Natural killer cell (primary cell): ENCODE results near the gene RNF180. TPM values are rescaled to one million over a fixed set of nuclear protein-coding genes. Genes with fewer than 3 reads are reported as not detected.

Experiments used
- ATAC-seq, 3 donors: fragments of 150-1000 bp in 2 of 3; fragments of 200-7000 bp in 1 of 3; cut with Tn5 transposase; 1 replicate in 1 of 3; 2 replicates in 2 of 3; pipeline ENCODE4 v1.10.0; 2021; ENCODE audit warnings: mild to moderate bottlenecking in 2 of 3, moderate library complexity in 2 of 3
- DNase-seq, 2 donors: peaks; one replicate each; pipeline versions ENCODE4 v3.0.0 to v3.0.0-alpha.2; 2013 to 2021; ENCODE audit warnings: mixed read lengths in 1 of 2
- H3K27ac ChIP-seq: one replicate; pipeline ENCODE4 v1.5.1; 2013; ENCODE audit warnings: mild to moderate bottlenecking, low read length
- H3K27me3 ChIP-seq: one replicate; pipeline ENCODE4 v1.6.1; 2013; ENCODE audit warnings: low read length; ENCODE audit not compliant: control insufficient read depth, insufficient read depth
- H3K36me3 ChIP-seq: one replicate; pipeline ENCODE4 v1.6.1; 2013; ENCODE audit warnings: low read length; ENCODE audit not compliant: control insufficient read depth, insufficient read depth
- H3K4me1 ChIP-seq: one replicate; pipeline ENCODE4 v1.6.1; 2013; ENCODE audit warnings: low read length; ENCODE audit not compliant: control insufficient read depth, insufficient read depth
- H3K4me3 ChIP-seq: one replicate; pipeline ENCODE4 v1.5.1; 2013; ENCODE audit warnings: low read length
- H3K9me3 ChIP-seq: one replicate; pipeline ENCODE4 v1.6.1; 2013; ENCODE audit warnings: low read length; ENCODE audit not compliant: control insufficient read depth, insufficient read depth
- H3K27ac Mint-ChIP-seq, 2 donors: one replicate each; pipeline ENCODE4 v1.8.0; 2022; ENCODE audit warnings: mild to moderate bottlenecking in 2 of 2, mixed read lengths in 2 of 2, moderate library complexity in 1 of 2
- H3K27me3 Mint-ChIP-seq, 2 donors: one replicate each; pipeline ENCODE4 v1.8.0; 2022; ENCODE audit warnings: low read depth in 2 of 2, mixed read lengths in 2 of 2
- H3K36me3 Mint-ChIP-seq: one replicate; pipeline ENCODE4 v1.8.0; 2022; ENCODE audit warnings: mixed read lengths
- H3K4me1 Mint-ChIP-seq, 2 donors: one replicate each; pipeline ENCODE4 v1.8.0; 2022; ENCODE audit warnings: mixed read lengths in 2 of 2
- H3K4me3 Mint-ChIP-seq: one replicate; pipeline ENCODE4 v1.8.0; 2022; ENCODE audit warnings: mild to moderate bottlenecking, moderate library complexity, mixed read lengths
- H3K9me3 Mint-ChIP-seq, 2 donors: one replicate each; pipeline ENCODE4 v1.8.0; 2022; ENCODE audit warnings: mixed read lengths in 2 of 2
- WGBS: methylation state at CpG from one replicate; pipeline ENCODE4 v1.1.7; 2013; ENCODE audit warnings: missing lambda C conversion rate; ENCODE audit not compliant: insufficient coverage; 5-methylcytosine and 5-hydroxymethylcytosine counted together
- intact Hi-C: fragments of 100-400 bp; cut with micrococcal nuclease; formaldehyde crosslinking; loops from one replicate; pipeline ENCODE4 v1.14.2; 2022
- total RNA-seq, 4 donors: library from RNA; stranded (reverse); fragments of 120-200 nt in 1 of 4; gene quantifications; one replicate each; pipeline versions ENCODE4 v1.2.3 to v1.2.4, GENCODE V29; 2013 to 2022
- TF ChIP-seq, protein P1 (sequence below): fragments of 200-600 bp; IDR thresholded peaks from one replicate; pipeline ENCODE4 v1.8.0; 2022; ENCODE audit warnings: antibody characterized with exemption

The RNF180 gene
- total RNA-seq, 3 donors from 2014 or later (not counting 1 experiment from before 2014, with no cell fraction given) = not detected

DNA sequence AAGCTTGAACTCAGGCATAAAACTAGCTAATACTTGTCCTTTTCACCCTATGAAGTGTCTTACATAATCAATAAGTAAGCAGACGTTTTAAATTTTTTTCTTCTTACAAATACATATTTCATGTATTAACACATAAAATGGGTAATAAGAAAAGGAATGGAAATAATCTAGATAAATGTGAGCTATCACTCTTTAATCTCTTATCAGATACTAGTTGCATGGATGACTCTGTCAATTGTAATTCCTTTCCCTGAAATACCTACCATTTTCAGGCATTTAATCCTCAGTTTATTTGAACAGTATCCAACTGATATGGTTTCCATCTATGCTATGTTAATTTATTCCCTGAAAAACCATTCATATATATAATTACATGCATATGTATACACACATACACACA lies 174.1 kb downstream of the RNF180 start:
- TF ChIP-seq, protein P1, sequence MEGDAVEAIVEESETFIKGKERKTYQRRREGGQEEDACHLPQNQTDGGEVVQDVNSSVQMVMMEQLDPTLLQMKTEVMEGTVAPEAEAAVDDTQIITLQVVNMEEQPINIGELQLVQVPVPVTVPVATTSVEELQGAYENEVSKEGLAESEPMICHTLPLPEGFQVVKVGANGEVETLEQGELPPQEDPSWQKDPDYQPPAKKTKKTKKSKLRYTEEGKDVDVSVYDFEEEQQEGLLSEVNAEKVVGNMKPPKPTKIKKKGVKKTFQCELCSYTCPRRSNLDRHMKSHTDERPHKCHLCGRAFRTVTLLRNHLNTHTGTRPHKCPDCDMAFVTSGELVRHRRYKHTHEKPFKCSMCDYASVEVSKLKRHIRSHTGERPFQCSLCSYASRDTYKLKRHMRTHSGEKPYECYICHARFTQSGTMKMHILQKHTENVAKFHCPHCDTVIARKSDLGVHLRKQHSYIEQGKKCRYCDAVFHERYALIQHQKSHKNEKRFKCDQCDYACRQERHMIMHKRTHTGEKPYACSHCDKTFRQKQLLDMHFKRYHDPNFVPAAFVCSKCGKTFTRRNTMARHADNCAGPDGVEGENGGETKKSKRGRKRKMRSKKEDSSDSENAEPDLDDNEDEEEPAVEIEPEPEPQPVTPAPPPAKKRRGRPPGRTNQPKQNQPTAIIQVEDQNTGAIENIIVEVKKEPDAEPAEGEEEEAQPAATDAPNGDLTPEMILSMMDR = no peak
- Histone ChIP-seq H3K36me3 (no peaks in the 10 kb centered on the region), H3K27me3 (no peaks in the 10 kb centered on the region), H3K4me3 (no peak overlapping the region), H3K27ac (no peak overlapping the region), H3K4me1 (no peaks in the 10 kb centered on the region), H3K9me3 (no peaks in the 10 kb centered on the region)
- Mint-ChIP-seq H3K4me3 (no peak overlapping the region), H3K27me3 (no peaks in the 10 kb centered on the region), H3K27ac (no peak overlapping the region), H3K4me1 (no peaks in the 10 kb centered on the region), H3K36me3 (peaks cover 9% of the 10 kb centered on the region), H3K9me3 (peaks cover 13 to 35% of the 10 kb centered on the region in 2 donors)
- no CpG with 5 or more reads among the region's 1 CpG for WGBS
- intact Hi-C loops = no loop called here
- DNase-seq (no peak), ATAC-seq (no peak)

DNA sequence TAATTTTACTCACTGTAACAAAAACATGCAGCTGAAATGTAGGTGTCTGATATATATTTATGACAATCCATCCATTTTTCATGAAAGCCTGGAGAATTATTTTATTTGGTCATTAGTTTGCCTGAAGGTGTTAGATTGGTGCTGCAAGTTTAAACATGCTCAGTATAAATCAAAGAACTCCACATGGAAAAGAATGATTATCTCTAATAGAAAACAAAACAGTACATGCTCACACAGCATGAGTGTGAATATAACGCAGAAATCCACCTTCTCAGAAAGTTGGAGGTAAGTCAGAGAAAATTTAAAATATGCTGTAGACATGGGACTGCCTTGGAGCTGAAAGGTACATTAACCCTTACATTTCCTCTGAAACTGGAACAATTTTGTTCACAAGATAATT lies 174.7 kb downstream of the RNF180 start:
- no peaks in the 10 kb centered on the region for H3K9me3 ChIP-seq
- Mint-ChIP-seq H3K4me3 (no peak overlapping the region), H3K9me3 (peaks cover 13 to 35% of the 10 kb centered on the region in 2 donors), H3K27ac (no peak overlapping the region), H3K36me3 (peaks cover 9% of the 10 kb centered on the region), H3K4me1 (no peaks in the 10 kb centered on the region), H3K27me3 (no peaks in the 10 kb centered on the region)
- H3K4me3 ChIP-seq = no peak overlapping the region
- DNase-seq = no peak
- TF ChIP-seq, protein P1 = no peak
- no CpG with 5 or more reads among the region's 1 CpG for WGBS
- no peak for ATAC-seq
- intact Hi-C loops = no loop called here
- no peaks in the 10 kb centered on the region for H3K36me3 ChIP-seq
- H3K27ac ChIP-seq = no peak overlapping the region
- no peaks in the 10 kb centered on the region for H3K27me3 ChIP-seq
- no peaks in the 10 kb centered on the region for H3K4me1 ChIP-seq

GRCh38 chr5:64341340-64341739 lies 175.7 kb downstream of the RNF180 start:
- no peak for DNase-seq
- Histone ChIP-seq H3K36me3 (no peaks in the 10 kb centered on the region), H3K4me1 (no peaks in the 10 kb centered on the region), H3K27me3 (no peaks in the 10 kb centered on the region), H3K9me3 (no peaks in the 10 kb centered on the region), H3K27ac (no peak overlapping the region), H3K4me3 (no peak overlapping the region)
- intact Hi-C loops = no loop called here
- no peaks in the 10 kb centered on the region for H3K27me3 Mint-ChIP-seq
- H3K4me1 Mint-ChIP-seq = no peaks in the 10 kb centered on the region
- H3K27ac Mint-ChIP-seq = no peak overlapping the region
- no CpG with 5 or more reads among the region's 1 CpG for WGBS
- peaks cover 9% of the 10 kb centered on the region for H3K36me3 Mint-ChIP-seq
- H3K9me3 Mint-ChIP-seq = peaks cover 8 to 34% of the 10 kb centered on the region in 2 donors
- no peak for ATAC-seq
- no peak overlapping the region for H3K4me3 Mint-ChIP-seq
- TF ChIP-seq, protein P1 = no peak

DNA sequence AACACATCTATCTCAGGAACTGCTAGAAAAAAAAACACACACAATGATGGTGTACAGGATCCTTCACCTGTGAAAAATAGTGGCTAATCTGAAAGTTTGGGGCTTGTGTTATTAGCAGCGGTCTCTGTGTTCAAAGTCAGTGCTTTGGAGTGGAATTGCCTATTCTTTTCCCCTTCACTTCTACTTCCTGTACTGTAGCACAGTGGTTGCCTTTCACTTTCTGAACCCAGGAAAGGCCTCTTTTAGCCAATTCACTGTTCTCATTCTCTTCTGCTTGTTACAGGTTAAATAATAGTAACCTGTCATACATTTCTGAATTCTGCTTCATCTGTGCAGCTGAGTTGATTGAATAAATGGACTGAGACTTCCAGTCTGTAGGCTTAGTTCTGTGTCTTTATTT lies 178.9 kb downstream of the RNF180 start:
- H3K27ac ChIP-seq = no peak overlapping the region
- Mint-ChIP-seq H3K4me1 (no peaks in the 10 kb centered on the region), H3K4me3 (no peak overlapping the region), H3K9me3 (peaks cover 10 to 28% of the 10 kb centered on the region in 2 donors), H3K36me3 (peaks cover 17% of the 10 kb centered on the region), H3K27ac (no peak overlapping the region), H3K27me3 (no peaks in the 10 kb centered on the region)
- H3K36me3 ChIP-seq = no peaks in the 10 kb centered on the region
- intact Hi-C loops = no loop called here
- no peaks in the 10 kb centered on the region for H3K27me3 ChIP-seq
- H3K4me1 ChIP-seq = no peaks in the 10 kb centered on the region
- ATAC-seq (no peak), DNase-seq (no peak)
- TF ChIP-seq, protein P1 = no peak
- 100% methylated on average over 1 of the region's 1 CpG for WGBS
- H3K9me3 ChIP-seq = no peaks in the 10 kb centered on the region
- no peak overlapping the region for H3K4me3 ChIP-seq
